Keratinocyte (primary cell): ENCODE results near the gene FAM110A. TPM values are rescaled to one million over a fixed set of nuclear protein-coding genes. Genes with fewer than 3 reads are reported as not detected.

ENCODE experiments used
- DNase-seq: peaks from one replicate; pipeline ENCODE4 v3.0.0-alpha.2; 2011; ENCODE audit warnings: low read depth, missing footprints, low spot score
- FAIRE-seq: peaks from 2 replicates; lab custom pipeline; 2011; peaks lifted over from hg19 to GRCh38; lab: Jason Lieb, UNC
- H2AFZ ChIP-seq: 2 replicates; pipeline ENCODE4 v1.6.0; 2012; ENCODE audit warnings: low read length, control low read depth, inconsistent platforms; ENCODE audit not compliant: control insufficient read depth
- H3K27ac ChIP-seq: 2 replicates; pipeline ENCODE4 v1.5.1; 2011; ENCODE audit warnings: low read length; ENCODE audit not compliant: control insufficient read depth, insufficient read depth
- H3K27me3 ChIP-seq: 3 replicates; pipeline ENCODE4 v1.6.0; 2011; ENCODE audit warnings: low read length; ENCODE audit not compliant: control insufficient read depth, insufficient read depth; ENCODE audit errors: extremely low read depth
- H3K36me3 ChIP-seq, 2 experiments: 2 replicates in 1 of 2; 3 replicates in 1 of 2; pipeline ENCODE4 v1.5.1; 2011; ENCODE audit warnings: low read length in 2 of 2, mild to moderate bottlenecking in 1 of 2; ENCODE audit not compliant: control insufficient read depth in 2 of 2, insufficient read depth in 2 of 2; ENCODE audit errors: extremely low read depth in 1 of 2
- H3K4me1 ChIP-seq: 3 replicates; pipeline ENCODE4 v1.5.1; 2011; ENCODE audit warnings: low read length; ENCODE audit not compliant: control insufficient read depth, insufficient read depth; ENCODE audit errors: extremely low read depth
- H3K4me2 ChIP-seq: 3 replicates; pipeline ENCODE4 v1.6.0; 2011; ENCODE audit warnings: low read depth, low read length; ENCODE audit not compliant: control insufficient read depth, insufficient read depth; ENCODE audit errors: extremely low read depth
- H3K4me3 ChIP-seq, 3 experiments: fragments of 200-600 bp in 1 of 3; sonication (generic) in 1 of 3; 2 replicates in 2 of 3; 3 replicates in 1 of 3; pipeline ENCODE4 v1.5.1; 2011 to 2016; ENCODE audit warnings: low read length in 3 of 3, mild to moderate bottlenecking in 3 of 3, control low read depth in 2 of 3, inconsistent platforms in 1 of 3, low read depth in 1 of 3, mixed read lengths in 1 of 3, mixed run types in 1 of 3, moderate library complexity in 1 of 3; ENCODE audit not compliant: control insufficient read depth in 2 of 3, insufficient read depth in 2 of 3; ENCODE audit errors: extremely low read depth in 1 of 3
- H3K79me2 ChIP-seq: 2 replicates; pipeline ENCODE4 v1.6.0; 2012; ENCODE audit warnings: low read length; ENCODE audit not compliant: control insufficient read depth, insufficient read depth
- H3K9ac ChIP-seq: 3 replicates; pipeline ENCODE4 v1.6.0; 2011; ENCODE audit warnings: low read length; ENCODE audit not compliant: control insufficient read depth, insufficient read depth; ENCODE audit errors: extremely low read depth
- H3K9me1 ChIP-seq: 3 replicates; pipeline ENCODE4 v1.6.0; 2011; ENCODE audit warnings: low read length; ENCODE audit not compliant: control insufficient read depth, insufficient read depth; ENCODE audit errors: extremely low read depth
- H3K9me3 ChIP-seq: 2 replicates; pipeline ENCODE4 v1.5.1; 2012; ENCODE audit warnings: low read depth, low read length; ENCODE audit not compliant: control insufficient read depth
- H4K20me1 ChIP-seq: 3 replicates; pipeline ENCODE4 v1.6.0; 2011; ENCODE audit warnings: low read length; ENCODE audit not compliant: control insufficient read depth, insufficient read depth; ENCODE audit errors: extremely low read depth
- CTCF ChIP-seq, 3 experiments: IDR thresholded peaks in 1 of 3; conservative IDR thresholded peaks in 1 of 3; optimal IDR thresholded peaks in 1 of 3; 2 replicates in 2 of 3; 3 replicates in 1 of 3; pipeline versions ENCODE3 to v1.5.1; 2011; ENCODE audit warnings: low read length in 3 of 3, mild to moderate bottlenecking in 3 of 3, moderate library complexity in 2 of 3, control low read depth in 1 of 3, inconsistent platforms in 1 of 3; ENCODE audit not compliant: insufficient read depth in 2 of 3; ENCODE audit errors: extremely low read depth in 1 of 3
- EZH2 ChIP-seq: IDR thresholded peaks from one replicate; pipeline ENCODE4 v1.6.1; 2012; ENCODE audit warnings: inconsistent platforms, mild to moderate bottlenecking, low read length, moderate library complexity
- dilution Hi-C: fragments of 300-500 bp; cut with MboI; formaldehyde crosslinking; loops from one replicate; pipeline ENCODE4 v1.7.0; 2020; ENCODE audit warnings: low sequenced_read_pairs; ENCODE audit not compliant: extremely low pct_ligation_motif_present
- polyA plus RNA-seq, 5 experiments: library from polyadenylated mRNA; depleted of rRNA in 3 of 5; stranded (reverse) in 3 of 5; stranded (forward) in 1 of 5; unstranded in 1 of 5; fragments of >200 nt; gene quantifications; 1 replicate in 1 of 5; 2 replicates in 3 of 5; 3 replicates in 1 of 5; pipeline versions ENCODE4 v1.2.1 to v1.2.3, GENCODE V29; 2011 to 2012; ENCODE audit warnings: missing spikeins in 2 of 5, low read depth in 1 of 5, low replicate concordance in 1 of 5

Gene FAM110A
- polyA plus RNA-seq, 1 donor (not counting 4 experiments of a cell fraction or from before 2014, with no cell fraction given): 12.3 TPM

- no peak overlapping the region for H3K27ac ChIP-seq
- H3K36me3 ChIP-seq: no peaks in the 10 kb centered on the region
- H3K9ac ChIP-seq: no peak overlapping the region
- no peaks in the 10 kb centered on the region for H3K9me1 ChIP-seq
- no peaks in the 10 kb centered on the region for H4K20me1 ChIP-seq
- no peak overlapping the region for H3K4me2 ChIP-seq
- no peaks in the 10 kb centered on the region for H3K79me2 ChIP-seq
- H3K9me3 ChIP-seq: no peaks in the 10 kb centered on the region
- TF ChIP-seq EZH2 (no peak), CTCF (optimal IDR thresholded peaks at IDR 0.05 in 1 of 3, IDR thresholded peaks at IDR 0.05 in 1 of 3, conservative IDR thresholded peaks at IDR 0.05 in 1 of 3; ENCODE audit: extremely low read depth in 1 of 3, insufficient read depth in 2 of 3, low read length in 3 of 3) (no peak)
- FAIRE-seq (no peak), DNase-seq (no peak)
- dilution Hi-C loops: no loop called here
- H3K4me3 ChIP-seq: no peak overlapping the region
- no peaks in the 10 kb centered on the region for H3K4me1 ChIP-seq
- H3K27me3 ChIP-seq: no peaks in the 10 kb centered on the region
- no peak overlapping the region for H2AFZ ChIP-seq
Observed at GRCh38 chr20:791056-791455, 42.5 kb upstream of the FAM110A start.

GRCh38 chr20:792248-792647 is 41.3 kb upstream of the FAM110A start:
- DNase-seq (no peak), FAIRE-seq (no peak)
- H4K20me1 ChIP-seq: no peaks in the 10 kb centered on the region
- H3K36me3 ChIP-seq: no peaks in the 10 kb centered on the region
- H3K4me3 ChIP-seq: no peak overlapping the region
- no peaks in the 10 kb centered on the region for H3K27me3 ChIP-seq
- dilution Hi-C loops: no loop called here
- H3K9me3 ChIP-seq: no peaks in the 10 kb centered on the region
- TF ChIP-seq EZH2: no peak
- TF ChIP-seq CTCF (optimal IDR thresholded peaks at IDR 0.05 in 1 of 3, IDR thresholded peaks at IDR 0.05 in 1 of 3, conservative IDR thresholded peaks at IDR 0.05 in 1 of 3; ENCODE audit: extremely low read depth in 1 of 3, insufficient read depth in 2 of 3, low read length in 3 of 3): no peak
- no peaks in the 10 kb centered on the region for H3K9me1 ChIP-seq
- H3K4me1 ChIP-seq: no peaks in the 10 kb centered on the region
- H2AFZ ChIP-seq: no peak overlapping the region
- H3K4me2 ChIP-seq: no peak overlapping the region
- no peaks in the 10 kb centered on the region for H3K79me2 ChIP-seq
- no peak overlapping the region for H3K27ac ChIP-seq
- no peak overlapping the region for H3K9ac ChIP-seq
